Measurements from ENCODE around the gene TCAF1.

The TCAF1 gene, protein sequence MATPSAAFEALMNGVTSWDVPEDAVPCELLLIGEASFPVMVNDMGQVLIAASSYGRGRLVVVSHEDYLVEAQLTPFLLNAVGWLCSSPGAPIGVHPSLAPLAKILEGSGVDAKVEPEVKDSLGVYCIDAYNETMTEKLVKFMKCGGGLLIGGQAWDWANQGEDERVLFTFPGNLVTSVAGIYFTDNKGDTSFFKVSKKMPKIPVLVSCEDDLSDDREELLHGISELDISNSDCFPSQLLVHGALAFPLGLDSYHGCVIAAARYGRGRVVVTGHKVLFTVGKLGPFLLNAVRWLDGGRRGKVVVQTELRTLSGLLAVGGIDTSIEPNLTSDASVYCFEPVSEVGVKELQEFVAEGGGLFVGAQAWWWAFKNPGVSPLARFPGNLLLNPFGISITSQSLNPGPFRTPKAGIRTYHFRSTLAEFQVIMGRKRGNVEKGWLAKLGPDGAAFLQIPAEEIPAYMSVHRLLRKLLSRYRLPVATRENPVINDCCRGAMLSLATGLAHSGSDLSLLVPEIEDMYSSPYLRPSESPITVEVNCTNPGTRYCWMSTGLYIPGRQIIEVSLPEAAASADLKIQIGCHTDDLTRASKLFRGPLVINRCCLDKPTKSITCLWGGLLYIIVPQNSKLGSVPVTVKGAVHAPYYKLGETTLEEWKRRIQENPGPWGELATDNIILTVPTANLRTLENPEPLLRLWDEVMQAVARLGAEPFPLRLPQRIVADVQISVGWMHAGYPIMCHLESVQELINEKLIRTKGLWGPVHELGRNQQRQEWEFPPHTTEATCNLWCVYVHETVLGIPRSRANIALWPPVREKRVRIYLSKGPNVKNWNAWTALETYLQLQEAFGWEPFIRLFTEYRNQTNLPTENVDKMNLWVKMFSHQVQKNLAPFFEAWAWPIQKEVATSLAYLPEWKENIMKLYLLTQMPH

GRCh38 chr7:143901668-143902331, at the start of gene TCAF1:
TSS of gene TCAF1 (minus strand) at chr7:143902176. CDS start at chr7:143876608, 25,568 bp downstream.
- peak; percentile 77 for DNase-seq

GRCh38 chr7:143948733-143949132, 46.8 kb upstream of the TCAF1 start:
- DNase-seq: no peak

DNA sequence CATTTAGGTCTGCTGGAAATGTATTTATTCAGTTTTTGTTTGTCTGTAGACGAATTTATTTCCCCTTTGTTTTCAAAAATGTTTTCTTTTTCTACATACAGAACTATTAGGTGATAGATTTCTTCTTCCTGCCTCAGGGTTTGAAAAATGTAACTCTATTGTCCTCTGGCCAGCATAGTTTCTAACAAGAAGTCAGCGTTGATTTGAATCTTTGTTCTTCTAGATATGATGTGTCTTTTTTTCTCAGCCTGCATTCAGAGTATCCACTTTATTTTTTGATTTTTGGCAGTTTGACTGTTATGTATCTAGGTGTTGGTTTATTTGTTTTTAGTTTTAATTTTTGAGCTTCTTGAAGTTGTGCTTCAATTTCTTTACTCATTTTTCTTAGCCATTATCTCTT, 45.1 kb upstream of the TCAF1 start:
- no peak for DNase-seq

- no peak for DNase-seq
Measured at GRCh38 chr7:143945423-143945822, 43.4 kb upstream of the TCAF1 start.

DNA sequence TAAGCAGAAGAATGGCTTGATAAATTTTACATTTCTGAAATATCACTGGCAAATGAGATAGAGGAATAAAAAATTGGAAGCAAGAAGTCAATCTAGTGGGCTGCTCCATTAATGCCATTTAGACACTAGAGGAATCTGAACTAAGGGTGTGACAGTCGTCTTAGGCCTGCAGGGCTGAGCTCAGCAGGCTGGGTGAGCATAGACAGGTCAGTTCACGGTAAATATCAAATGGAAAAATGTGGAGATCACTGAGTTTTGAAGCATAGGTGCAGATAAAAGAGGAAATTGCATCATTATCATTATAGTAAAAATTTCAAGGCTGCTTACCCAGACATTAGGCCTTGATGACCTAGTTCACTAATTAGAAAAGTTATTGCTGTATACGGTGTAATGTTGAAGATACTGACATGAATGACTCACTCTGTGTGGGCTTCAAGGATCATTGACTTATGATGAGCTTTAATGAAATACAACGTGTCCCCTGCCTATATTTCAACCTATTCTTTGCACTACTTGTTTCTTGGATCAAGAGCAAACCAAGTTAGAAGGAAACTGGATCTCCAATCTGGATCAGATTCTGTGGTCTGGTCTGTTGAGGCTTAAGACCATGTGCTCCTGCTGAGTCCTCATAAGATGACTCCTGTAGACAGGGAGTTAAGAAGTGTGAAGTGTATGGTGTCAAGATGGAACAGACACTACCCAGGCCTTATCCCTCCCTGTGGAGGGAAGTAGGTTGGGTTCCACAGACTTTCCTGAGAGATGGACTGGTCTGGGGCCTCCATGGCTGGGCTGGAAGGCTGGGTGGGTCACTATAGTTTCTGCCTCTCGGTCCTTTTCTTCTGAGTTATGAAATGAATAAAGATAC, 36.6 kb upstream of the TCAF1 start:
- no peak for DNase-seq

- no peak for DNase-seq
Measured at GRCh38 chr7:143936087-143937009, 34.4 kb upstream of the TCAF1 start.

GRCh38 chr7:143934526-143935325, 32.8 kb upstream of the TCAF1 start, which contains the start of gene OR2F2:
TSS of gene OR2F2 (plus strand) at chr7:143935233. CDS start at chr7:143935233, 0 bp downstream.
- DNase-seq: no peak

DNA sequence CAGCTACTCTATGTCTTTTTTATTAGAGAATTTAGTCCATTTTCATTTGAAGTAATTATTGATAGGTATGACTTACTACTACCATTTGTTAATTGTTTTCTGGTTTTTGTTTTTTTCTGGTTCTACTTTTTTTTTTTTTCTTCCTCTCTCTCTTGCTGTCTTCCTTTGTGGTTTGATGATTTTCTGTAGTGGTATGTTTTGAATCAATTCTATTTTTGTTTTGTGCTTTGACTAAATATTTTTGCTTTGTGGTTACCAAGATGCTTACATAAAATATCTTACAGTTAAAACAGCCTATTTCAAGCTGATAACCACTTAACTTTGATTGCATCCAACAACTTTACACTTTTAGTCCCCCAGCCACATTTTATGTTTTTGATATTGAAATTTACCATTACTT, 29.8 kb upstream of the TCAF1 start:
- no peak for DNase-seq

DNA sequence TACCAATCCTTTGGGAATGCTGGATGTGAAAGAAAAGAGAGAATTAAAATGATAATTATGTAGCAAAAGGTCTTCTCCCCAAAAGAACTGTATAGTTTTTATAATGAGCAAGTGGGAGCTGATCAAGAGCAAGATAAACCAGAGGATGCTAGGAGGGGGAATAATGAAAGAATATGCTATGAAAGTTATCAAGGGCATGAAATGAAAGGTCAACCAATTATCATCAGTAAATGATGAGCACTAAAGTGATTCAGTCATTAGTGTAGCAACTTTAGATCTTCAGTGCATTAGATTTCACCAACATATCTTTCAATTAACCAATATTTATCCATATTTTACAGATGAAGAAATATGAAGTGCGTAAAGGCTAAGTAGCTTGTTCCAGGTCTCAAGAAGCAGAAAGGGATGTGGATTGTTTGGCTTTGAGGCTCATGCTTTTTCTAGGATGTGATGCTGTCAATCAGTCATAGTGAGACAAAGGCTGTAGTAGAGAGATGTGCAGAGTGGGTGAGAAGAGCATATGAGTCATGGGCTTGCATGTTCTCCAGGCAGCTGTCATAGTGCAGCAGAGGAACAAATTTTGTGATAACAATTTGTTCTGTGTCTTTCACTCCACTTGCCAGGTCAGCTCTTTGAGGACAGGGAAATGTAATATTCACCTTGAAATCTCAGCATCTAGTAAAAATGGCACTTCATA, 27.4 kb upstream of the TCAF1 start:
- DNase-seq: no peak

GRCh38 chr7:143924851-143925250, 22.9 kb upstream of the TCAF1 start:
- no peak for DNase-seq

DNA sequence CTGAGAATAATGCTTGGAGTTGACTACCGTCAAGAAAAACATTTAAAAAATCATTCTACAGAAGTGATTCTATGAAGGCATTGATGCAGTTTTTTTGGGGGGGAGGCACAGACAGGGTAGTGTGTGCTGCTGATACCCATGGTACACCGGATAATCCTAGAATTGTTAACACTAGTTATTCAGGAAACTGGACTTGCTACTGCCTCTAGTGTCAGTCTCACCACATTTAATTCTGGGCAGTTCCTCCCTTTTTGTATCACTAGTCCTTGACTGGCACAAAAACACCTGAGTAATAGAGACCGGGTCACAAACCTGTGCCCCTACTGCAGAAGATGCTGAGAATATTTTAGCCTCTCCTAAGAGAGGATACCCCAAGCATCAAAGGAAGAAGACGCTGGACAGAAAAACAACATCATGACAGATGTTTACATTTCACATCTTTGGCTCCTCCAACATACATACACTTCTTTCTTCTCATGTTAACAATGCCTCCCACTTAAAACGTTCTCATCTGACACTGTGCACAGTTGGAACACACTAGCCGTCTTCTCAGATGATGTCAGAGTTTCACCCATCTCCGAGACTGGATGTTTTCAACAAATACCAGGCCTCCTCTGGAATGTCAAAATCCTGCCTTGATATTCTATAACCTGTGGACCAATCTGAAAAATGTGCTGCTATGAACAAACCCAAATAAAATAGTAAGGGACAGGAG, 13.1 kb upstream of the TCAF1 start:
- DNase-seq: no peak

DNA sequence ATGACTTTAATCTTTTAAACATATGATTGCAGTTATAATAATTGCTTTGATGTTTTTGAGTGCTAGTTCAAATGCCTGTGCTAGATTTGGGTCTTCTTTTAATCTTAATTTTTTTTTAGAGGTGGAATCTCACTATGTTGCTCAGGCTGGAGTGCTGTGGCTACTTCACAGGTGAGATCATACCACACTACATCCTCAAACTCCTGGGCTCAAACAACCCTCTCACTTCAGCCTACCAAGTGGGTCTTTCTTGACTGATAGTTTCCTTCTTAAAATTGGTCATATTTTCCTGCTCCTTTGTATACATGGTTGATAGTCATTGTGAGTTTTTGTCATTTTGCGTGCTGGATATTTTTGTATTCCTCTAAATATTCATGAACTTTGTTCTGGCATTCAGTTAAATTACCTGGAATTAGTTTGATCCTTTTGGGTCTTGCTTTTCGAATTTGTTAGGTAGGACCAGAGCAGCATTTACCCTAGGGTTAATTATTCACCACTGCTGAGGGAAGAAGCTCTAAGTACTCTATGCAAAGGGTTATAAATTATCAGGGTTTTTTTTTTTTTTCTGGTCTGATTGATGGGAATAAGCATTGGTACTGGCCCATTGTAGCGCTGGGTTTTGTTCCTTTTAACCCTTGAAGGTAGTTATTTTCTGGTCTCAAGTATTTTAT, 12.1 kb upstream of the TCAF1 start:
- no peak for DNase-seq

GRCh38 chr7:143910473-143911248, 8.7 kb upstream of the TCAF1 start:
- DNase-seq: no peak

- no peak for DNase-seq
Measured at GRCh38 chr7:143909863-143910262, 7.9 kb upstream of the TCAF1 start.

GRCh38 chr7:143908120-143908519, 6.1 kb upstream of the TCAF1 start:
- DNase-seq: no peak

- DNase-seq: no peak
Measured at GRCh38 chr7:143906895-143907294, 4.9 kb upstream of the TCAF1 start.

DNA sequence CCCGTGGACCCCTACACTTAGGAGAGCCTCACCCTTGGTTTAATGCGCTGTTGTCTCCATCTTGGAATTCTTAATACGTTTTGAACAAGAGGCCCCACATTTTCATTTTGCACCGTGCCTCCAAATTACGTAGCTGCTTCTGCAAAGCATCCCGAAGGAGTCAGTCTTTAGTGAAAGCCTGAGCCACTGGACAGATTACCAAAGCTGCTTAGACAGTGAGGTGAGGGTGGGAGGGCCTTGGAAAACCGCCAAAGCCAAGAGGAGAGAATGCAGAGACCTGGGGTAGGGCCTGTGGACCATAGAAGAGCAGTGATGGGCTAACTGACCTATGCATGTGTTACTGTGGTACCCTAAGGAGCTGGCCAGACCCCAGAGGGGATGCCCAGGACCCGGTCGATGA, 4.2 kb upstream of the TCAF1 start:
- no peak for DNase-seq

All from activated CD4-positive, alpha-beta T cell treated with anti-CD3 and anti-CD28 coated beads for 1 hour (primary cell).